B cell (primary cell): ENCODE results near the gene FAM219A. TPM values are rescaled to one million over a fixed set of nuclear protein-coding genes. Genes with fewer than 3 reads are reported as not detected.

ENCODE experiments used
- ATAC-seq: fragments of 200-7000 bp; cut with Tn5 transposase; one replicate; pipeline ENCODE4 v1.10.0; 2021; ENCODE audit warnings: low read depth, mild to moderate bottlenecking, moderate number of reproducible peaks, moderate library complexity
- CTCF ChIA-PET: fragments of 350-600 bp; sonication (Branson Sonifier 250); formaldehyde crosslinking; loops from one replicate; lab custom pipeline; 2021; ENCODE audit warnings: antibody characterized with exemption, inconsistent platforms; lab: Charles Lee
- POLR2A ChIA-PET: fragments of 350-600 bp; sonication (Branson Sonifier 250); formaldehyde crosslinking; loops from one replicate; lab custom pipeline; 2021; ENCODE audit warnings: antibody characterized with exemption; lab: Charles Lee
- DNase-seq: peaks from one replicate; pipeline ENCODE4 v3.0.0; 2013
- H2AFZ ChIP-seq: 2 replicates; pipeline ENCODE4 v1.6.1; 2012; ENCODE audit warnings: mild to moderate bottlenecking, low read depth, low read length; ENCODE audit not compliant: insufficient read depth, poor library complexity, severe bottlenecking
- H3K27ac ChIP-seq, 2 donors: 1 replicate in 1 of 2; 2 replicates in 1 of 2; pipeline ENCODE4 v1.5.1; 2012 to 2013; ENCODE audit warnings: low read length in 2 of 2, mild to moderate bottlenecking in 2 of 2, moderate library complexity in 1 of 2
- H3K27me3 ChIP-seq, 4 experiments: fragments of 200-600 bp in 1 of 4; sonication (generic) in 1 of 4; replicated peaks in 1 of 4; 1 replicate in 2 of 4; 2 replicates in 2 of 4; pipeline versions ENCODE4 v1.6.1 to v1.7.0; 2013 to 2016; ENCODE audit warnings: low read length in 3 of 4, mild to moderate bottlenecking in 2 of 4, mixed read lengths in 1 of 4, moderate library complexity in 1 of 4; ENCODE audit not compliant: insufficient read depth in 4 of 4, control insufficient read depth in 3 of 4; ENCODE audit errors: control extremely low read depth in 1 of 4
- H3K36me3 ChIP-seq, 2 experiments: replicated peaks in 1 of 2; 1 replicate in 1 of 2; 2 replicates in 1 of 2; pipeline versions ENCODE4 v1.6.1 to v1.7.1; 2013; ENCODE audit warnings: low read length in 1 of 2; ENCODE audit not compliant: insufficient read depth in 2 of 2, control insufficient read depth in 1 of 2; ENCODE audit errors: control extremely low read depth in 1 of 2, extremely low read depth in 1 of 2
- H3K4me1 ChIP-seq, 2 donors: fragments of 200-600 bp in 1 of 2; sonication (generic) in 1 of 2; 1 replicate in 1 of 2; 2 replicates in 1 of 2; pipeline versions ENCODE4 v1.5.1 to v1.6.1; 2013 to 2017; ENCODE audit warnings: low read length in 2 of 2; ENCODE audit not compliant: control insufficient read depth in 2 of 2, insufficient read depth in 2 of 2
- H3K4me2 ChIP-seq: replicated peaks from 2 replicates; pipeline ENCODE3; 2012; ENCODE audit warnings: mild to moderate bottlenecking, low read depth, low read length; ENCODE audit not compliant: poor library complexity, severe bottlenecking
- H3K4me3 ChIP-seq, 5 experiments: fragments of 200-600 bp in 1 of 5; sonication (generic) in 1 of 5; 1 replicate in 3 of 5; 2 replicates in 2 of 5; pipeline versions ENCODE4 v1.5.1 to v1.7.0; 2011 to 2016; ENCODE audit warnings: low read length in 4 of 5, mild to moderate bottlenecking in 4 of 5, low read depth in 2 of 5, control low read depth in 1 of 5, moderate library complexity in 1 of 5; ENCODE audit not compliant: insufficient read depth in 1 of 5; ENCODE audit errors: control extremely low read depth in 1 of 5, extremely low read depth in 1 of 5
- H3K79me2 ChIP-seq: fragments of 200-600 bp; sonication (generic); one replicate; pipeline ENCODE4 v1.6.0; 2016; ENCODE audit warnings: low read length; ENCODE audit not compliant: control insufficient read depth, insufficient read depth
- H3K9ac ChIP-seq: fragments of 200-600 bp; sonication (generic); 2 replicates; pipeline ENCODE4 v1.6.1; 2017; ENCODE audit warnings: mild to moderate bottlenecking, low read length, moderate library complexity
- H3K9me3 ChIP-seq, 3 donors: one replicate each; pipeline versions ENCODE4 v1.6.1 to v1.7.1; 2013; ENCODE audit warnings: low read length in 2 of 3; ENCODE audit not compliant: control insufficient read depth in 2 of 3, insufficient read depth in 1 of 3; ENCODE audit errors: control extremely low read depth in 1 of 3
- H4K20me1 ChIP-seq: 2 replicates; pipeline ENCODE4 v1.6.0; 2012; ENCODE audit warnings: mild to moderate bottlenecking, low read length; ENCODE audit not compliant: insufficient read depth, control insufficient read depth, poor library complexity, severe bottlenecking
- H3K27ac Mint-ChIP-seq: one replicate; pipeline ENCODE4 v1.8.0; 2021; ENCODE audit warnings: mixed read lengths
- H3K27me3 Mint-ChIP-seq: one replicate; pipeline ENCODE4 v1.8.0; 2021; ENCODE audit warnings: mixed read lengths
- H3K4me1 Mint-ChIP-seq: one replicate; pipeline ENCODE4 v1.8.0; 2021; ENCODE audit warnings: mixed read lengths
- H3K4me3 Mint-ChIP-seq: one replicate; pipeline ENCODE4 v1.8.0; 2021; ENCODE audit warnings: mixed read lengths
- H3K9me3 Mint-ChIP-seq: one replicate; pipeline ENCODE4 v1.8.0; 2022; ENCODE audit warnings: mixed read lengths; ENCODE audit not compliant: insufficient read depth
- CTCF ChIP-seq: fragments of 200-600 bp; IDR thresholded peaks from one replicate; pipeline ENCODE4 v1.8.0; 2022; ENCODE audit warnings: antibody characterized with exemption, mild to moderate bottlenecking
- EZH2 ChIP-seq: IDR thresholded peaks from 2 replicates; pipeline ENCODE4 v1.6.1; 2012; ENCODE audit warnings: borderline replicate concordance, low read depth, mild to moderate bottlenecking, moderate library complexity, low read length; ENCODE audit not compliant: insufficient read depth, poor library complexity, severe bottlenecking
- WGBS: methylation state at CpG from one replicate; pipeline ENCODE4 v1.1.5; 2013; ENCODE audit warnings: missing lambda C conversion rate; ENCODE audit not compliant: insufficient coverage; 5-methylcytosine and 5-hydroxymethylcytosine counted together
- intact Hi-C: fragments of 100-400 bp; cut with micrococcal nuclease; formaldehyde crosslinking; loops from one replicate; pipeline ENCODE4 v1.10.0; 2022
- polyA plus RNA-seq: library from polyadenylated mRNA; depleted of rRNA; stranded (reverse); fragments of >200 nt; gene quantifications from 2 replicates; pipeline ENCODE4 v1.2.3, GENCODE V29; 2012
- total RNA-seq, 2 donors: library from RNA; stranded (reverse); fragments of 120-200 nt in 1 of 2; gene quantifications; 1 replicate in 1 of 2; 2 replicates in 1 of 2; pipeline versions ENCODE4 v1.2.3 to v1.2.4, GENCODE V29; 2013 to 2022

FAM219A gene
- total and polyA plus RNA-seq, 2 donors (not counting 1 experiment from before 2014, with no cell fraction given): 12.9 to 17.3 TPM

GRCh38 chr9:34459356-34459755, 986 bp upstream of the FAM219A start:
- Histone ChIP-seq H3K9ac (no peak overlapping the region), H3K4me2 (no peak overlapping the region), H3K36me3 (no peaks in the 10 kb centered on the region), H3K4me1 (peaks cover 14 to 24% of the 10 kb centered on the region in 2 donors), H2AFZ (no peak overlapping the region), H3K4me3 (no peak overlapping the region), H3K27ac (no peak overlapping the region), H3K27me3 (peaks cover 0 to 9% (median 4%) of the 10 kb centered on the region in 4 experiments), H4K20me1 (peaks cover 28% of the 10 kb centered on the region), H3K79me2 (peaks cover 28% of the 10 kb centered on the region), H3K9me3 (peaks cover 0 to 4% (median 0%) of the 10 kb centered on the region in 3 donors)
- POLR2A ChIA-PET: no interaction called here
- H3K9me3 Mint-ChIP-seq: no peaks in the 10 kb centered on the region
- peak overlapping the region; percentile 17 for H3K27ac Mint-ChIP-seq
- intact Hi-C loops: loop anchor here (5.0 to 10.0 kb wide), 5 partner anchors 43 to 1268 kb away; partner anchors contain the start of gene UBE2R2
- CTCF ChIA-PET: no interaction called here
- H3K4me3 Mint-ChIP-seq: peak overlapping the region; percentile 96
- peaks cover 35% of the 10 kb centered on the region for H3K4me1 Mint-ChIP-seq
- no peak for ATAC-seq
- H3K27me3 Mint-ChIP-seq: peaks cover 14% of the 10 kb centered on the region
- 88% methylated on average over 14 of the region's 14 CpGs for WGBS
- TF ChIP-seq EZH2: no peak
- TF ChIP-seq CTCF: no peak
- no peak for DNase-seq

- H3K4me2 ChIP-seq: peak overlapping the region; percentile 94
- ATAC-seq: no peak
- 28% methylated on average over 11 of the region's 11 CpGs for WGBS
- no peak for DNase-seq
- peaks cover 32% of the 10 kb centered on the region for H3K79me2 ChIP-seq
- peak overlapping the region; percentile 1 for H3K27ac Mint-ChIP-seq
- H3K9ac ChIP-seq: peak overlapping the region; percentile 47
- peaks cover 35% of the 10 kb centered on the region for H3K4me1 Mint-ChIP-seq
- intact Hi-C loops: loop anchor here (1.0 to 10.0 kb wide), 10 partner anchors 43 to 1268 kb away; partner anchors contain the start of genes KIF24, MYORG, NUDT2 and RPP25L
- no peaks in the 10 kb centered on the region for H3K9me3 Mint-ChIP-seq
- H3K27me3 ChIP-seq: peaks cover 0 to 9% (median 4%) of the 10 kb centered on the region in 4 experiments
- H3K27me3 Mint-ChIP-seq: peaks cover 14% of the 10 kb centered on the region
- peaks cover 31% of the 10 kb centered on the region for H4K20me1 ChIP-seq
- H3K27ac ChIP-seq: no peak overlapping the region
- peaks cover 14 to 24% of the 10 kb centered on the region in 2 donors for H3K4me1 ChIP-seq
- H3K4me3 ChIP-seq: peak overlapping the region; percentile 3 to 46 (median 42)
- no peaks in the 10 kb centered on the region for H3K36me3 ChIP-seq
- ChIA-PET CTCF (interaction anchor here (0.7 to 1.0 kb wide), 2 partner anchors 42 to 65 kb away, joined by 3 to 4 read pairs; no protein-coding TSS in a partner anchor), POLR2A (interaction anchor here (0.6 kb wide), 1 partner anchor 78 kb away, joined by 6 read pairs; no protein-coding TSS in a partner anchor)
- H3K4me3 Mint-ChIP-seq: peak overlapping the region; percentile 96
- no peak for TF ChIP-seq EZH2
- H3K9me3 ChIP-seq: peaks cover 0 to 4% (median 0%) of the 10 kb centered on the region in 3 donors
- peak overlapping the region; percentile 48 for H2AFZ ChIP-seq
These were observed 580 bp upstream of the FAM219A start for GRCh38 chr9:34458959-34459340.
